Neural cell (in vitro differentiated cells): ENCODE results near the gene FOXD4L5.
"Not testable (repeated sequence)": the region's sequence is repeated elsewhere in the genome, so short reads cannot be mapped to it uniquely, and the experiment has no call there.

Source experiments
- EP300 ChIP-seq: fragments of 450-650 bp; conservative IDR thresholded peaks from 2 replicates; pipeline ENCODE4 v1.6.1; 2014; ENCODE audit warnings: antibody characterized with exemption, mild to moderate bottlenecking, moderate library complexity; ENCODE audit not compliant: poor library complexity, severe bottlenecking
- EZH2 ChIP-seq: fragments of 200-600, 300-800 bp; shearing (Covaris generic), sonication (generic); IDR thresholded peaks from 2 replicates; pipeline ENCODE4 v1.6.1; 2014; ENCODE audit warnings: antibody characterized with exemption, low read length, borderline replicate concordance, mild to moderate bottlenecking; ENCODE audit not compliant: insufficient read depth, poor library complexity, severe bottlenecking
- POLR2AphosphoS5 ChIP-seq: IDR thresholded peaks from 2 replicates; pipeline ENCODE4 v1.6.1; 2012
- SMC3 ChIP-seq: fragments of 450-650 bp; conservative IDR thresholded peaks from 2 replicates; pipeline ENCODE4 v1.6.1; 2014; ENCODE audit warnings: antibody characterized with exemption, mild to moderate bottlenecking, moderate library complexity; ENCODE audit not compliant: poor library complexity
- TF ChIP-seq, protein P1 (sequence below): fragments of 450-650 bp; IDR thresholded peaks from 2 replicates; pipeline ENCODE4 v1.5.1; 2014; ENCODE audit warnings: antibody characterized with exemption, mild to moderate bottlenecking, moderate library complexity; ENCODE audit not compliant: poor library complexity, severe bottlenecking

DNA sequence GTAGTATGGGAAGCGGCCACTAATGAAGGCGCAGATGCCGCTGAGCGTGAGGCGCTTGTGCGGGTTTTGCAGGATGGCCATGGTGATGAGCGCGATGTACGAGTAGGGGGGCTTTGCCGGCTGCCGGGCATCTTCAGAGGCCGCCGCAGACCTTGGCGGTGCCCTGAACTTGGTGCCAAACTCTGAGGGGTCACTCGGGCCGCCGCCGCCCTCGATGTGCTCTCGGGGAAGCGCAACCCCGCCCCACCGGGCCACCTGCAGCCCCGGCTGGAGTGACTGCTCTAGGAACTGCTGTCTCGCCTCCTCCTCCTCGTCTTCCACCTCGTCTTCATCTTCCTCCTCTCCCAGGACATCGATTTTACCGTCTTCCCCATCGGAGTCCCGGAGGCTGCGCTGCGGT, 1.1 kb downstream of the FOXD4L5 start:
- not testable (repeated sequence) for TF ChIP-seq POLR2AphosphoS5, EP300, EZH2, SMC3
- TF ChIP-seq, protein P1, sequence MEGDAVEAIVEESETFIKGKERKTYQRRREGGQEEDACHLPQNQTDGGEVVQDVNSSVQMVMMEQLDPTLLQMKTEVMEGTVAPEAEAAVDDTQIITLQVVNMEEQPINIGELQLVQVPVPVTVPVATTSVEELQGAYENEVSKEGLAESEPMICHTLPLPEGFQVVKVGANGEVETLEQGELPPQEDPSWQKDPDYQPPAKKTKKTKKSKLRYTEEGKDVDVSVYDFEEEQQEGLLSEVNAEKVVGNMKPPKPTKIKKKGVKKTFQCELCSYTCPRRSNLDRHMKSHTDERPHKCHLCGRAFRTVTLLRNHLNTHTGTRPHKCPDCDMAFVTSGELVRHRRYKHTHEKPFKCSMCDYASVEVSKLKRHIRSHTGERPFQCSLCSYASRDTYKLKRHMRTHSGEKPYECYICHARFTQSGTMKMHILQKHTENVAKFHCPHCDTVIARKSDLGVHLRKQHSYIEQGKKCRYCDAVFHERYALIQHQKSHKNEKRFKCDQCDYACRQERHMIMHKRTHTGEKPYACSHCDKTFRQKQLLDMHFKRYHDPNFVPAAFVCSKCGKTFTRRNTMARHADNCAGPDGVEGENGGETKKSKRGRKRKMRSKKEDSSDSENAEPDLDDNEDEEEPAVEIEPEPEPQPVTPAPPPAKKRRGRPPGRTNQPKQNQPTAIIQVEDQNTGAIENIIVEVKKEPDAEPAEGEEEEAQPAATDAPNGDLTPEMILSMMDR, result not testable (repeated sequence)
